ENCODE measurements around the gene TBC1D14.
A peak's percentile ranks its signal among the peaks of the same experiment; 100 is the strongest.

The TBC1D14 gene

DNA sequence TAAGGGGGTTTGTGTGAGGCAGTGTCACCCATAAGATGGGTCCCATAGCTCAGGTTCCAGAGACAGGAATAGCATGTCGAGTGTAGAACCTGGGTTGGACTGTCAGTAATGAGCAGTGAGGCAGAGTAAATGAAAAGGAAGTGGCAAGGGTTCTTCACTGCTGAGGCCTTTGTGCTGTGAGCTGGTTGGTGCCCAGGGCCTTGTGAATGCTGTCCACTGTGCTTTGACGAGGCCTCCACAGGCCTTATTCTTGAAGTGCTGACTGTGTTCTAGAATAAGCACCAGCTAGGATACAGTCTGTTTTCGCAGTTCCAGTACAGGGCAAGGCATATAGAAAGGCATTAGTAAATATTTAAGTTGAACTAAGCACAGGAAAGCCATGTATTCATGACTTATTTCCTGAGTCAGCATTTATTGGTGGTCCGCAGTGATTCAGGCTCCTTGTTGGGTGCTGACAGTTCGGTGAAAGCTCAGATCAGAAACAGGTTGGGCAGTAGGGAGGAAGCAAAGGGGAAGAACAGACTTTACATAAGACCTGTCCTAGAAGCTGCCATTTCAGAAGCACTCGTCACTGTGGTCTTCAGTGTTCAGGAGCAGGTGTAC lies 107.9 kb downstream of the TBC1D14 start:
- Mint-ChIP-seq H3K27ac (no peak overlapping the region), H3K36me3 (ENCODE audit: low read depth) (peaks cover 56% of the 10 kb centered on the region), H3K4me1 (no peaks in the 10 kb centered on the region), H3K9me3 (no peaks in the 10 kb centered on the region), H3K27me3 (ENCODE audit: low read depth) (peaks cover 3% of the 10 kb centered on the region), H3K4me3 (no peak overlapping the region)
- TF ChIP-seq, protein P1, sequence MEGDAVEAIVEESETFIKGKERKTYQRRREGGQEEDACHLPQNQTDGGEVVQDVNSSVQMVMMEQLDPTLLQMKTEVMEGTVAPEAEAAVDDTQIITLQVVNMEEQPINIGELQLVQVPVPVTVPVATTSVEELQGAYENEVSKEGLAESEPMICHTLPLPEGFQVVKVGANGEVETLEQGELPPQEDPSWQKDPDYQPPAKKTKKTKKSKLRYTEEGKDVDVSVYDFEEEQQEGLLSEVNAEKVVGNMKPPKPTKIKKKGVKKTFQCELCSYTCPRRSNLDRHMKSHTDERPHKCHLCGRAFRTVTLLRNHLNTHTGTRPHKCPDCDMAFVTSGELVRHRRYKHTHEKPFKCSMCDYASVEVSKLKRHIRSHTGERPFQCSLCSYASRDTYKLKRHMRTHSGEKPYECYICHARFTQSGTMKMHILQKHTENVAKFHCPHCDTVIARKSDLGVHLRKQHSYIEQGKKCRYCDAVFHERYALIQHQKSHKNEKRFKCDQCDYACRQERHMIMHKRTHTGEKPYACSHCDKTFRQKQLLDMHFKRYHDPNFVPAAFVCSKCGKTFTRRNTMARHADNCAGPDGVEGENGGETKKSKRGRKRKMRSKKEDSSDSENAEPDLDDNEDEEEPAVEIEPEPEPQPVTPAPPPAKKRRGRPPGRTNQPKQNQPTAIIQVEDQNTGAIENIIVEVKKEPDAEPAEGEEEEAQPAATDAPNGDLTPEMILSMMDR (IDR thresholded peaks at IDR 0.05; ENCODE audit: unreplicated experiment in 3 of 3), result no peak

DNA sequence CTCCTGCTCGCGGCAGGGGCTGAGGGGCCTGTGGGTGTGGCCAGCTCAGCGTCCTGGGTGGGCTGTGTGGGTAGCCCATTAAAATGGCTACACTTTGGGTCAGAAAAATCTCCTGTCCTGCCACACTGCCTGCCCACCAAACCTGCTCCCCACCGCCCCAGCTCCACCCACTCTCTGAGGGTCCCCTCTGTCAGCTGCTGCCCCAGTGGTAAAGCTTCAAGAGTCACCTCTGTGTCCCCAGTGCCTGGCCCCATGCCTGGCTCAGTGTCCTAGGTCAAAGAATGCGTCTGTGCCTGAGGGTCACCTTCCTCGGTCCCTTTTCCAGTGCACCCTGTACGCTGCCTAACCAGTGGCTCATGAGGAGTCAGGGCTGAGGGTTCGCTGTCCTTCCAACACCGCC lies 108.7 kb downstream of the TBC1D14 start:
- Mint-ChIP-seq H3K27me3 (ENCODE audit: low read depth) (peaks cover 3% of the 10 kb centered on the region), H3K9me3 (no peaks in the 10 kb centered on the region), H3K27ac (no peak overlapping the region), H3K4me1 (no peaks in the 10 kb centered on the region), H3K36me3 (ENCODE audit: low read depth) (peaks cover 53% of the 10 kb centered on the region), H3K4me3 (no peak overlapping the region)
- TF ChIP-seq, protein P1 (IDR thresholded peaks at IDR 0.05; ENCODE audit: unreplicated experiment in 3 of 3), result no peak

DNA sequence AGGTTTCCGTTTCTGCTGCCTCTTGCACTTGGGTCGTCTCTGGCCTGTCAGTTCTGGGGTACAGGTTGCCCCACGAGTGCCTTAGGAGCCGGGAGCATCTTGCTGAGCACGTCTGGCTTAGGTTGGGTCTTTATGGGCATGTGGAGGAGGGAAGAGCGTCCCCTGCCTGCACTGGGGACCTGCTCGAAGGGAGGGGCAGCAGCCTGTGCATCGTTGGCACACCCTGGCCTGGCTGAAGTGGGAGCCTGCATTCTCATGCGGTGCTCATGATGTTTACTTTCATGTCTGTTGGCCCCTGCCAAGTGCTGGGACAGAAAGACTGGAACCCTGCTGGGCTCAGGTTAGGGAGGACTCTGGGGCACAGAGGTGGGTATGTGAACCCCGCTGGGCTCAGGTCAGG lies 109.7 kb downstream of the TBC1D14 start:
- H3K4me1 Mint-ChIP-seq, result no peaks in the 10 kb centered on the region
- H3K4me3 Mint-ChIP-seq, result no peak overlapping the region
- H3K36me3 Mint-ChIP-seq (ENCODE audit: low read depth), result peaks cover 47% of the 10 kb centered on the region
- TF ChIP-seq, protein P1 (IDR thresholded peaks at IDR 0.05; ENCODE audit: unreplicated experiment in 3 of 3), result no peak
- H3K27me3 Mint-ChIP-seq (ENCODE audit: low read depth), result peaks cover 3% of the 10 kb centered on the region
- no peak overlapping the region for H3K27ac Mint-ChIP-seq
- no peaks in the 10 kb centered on the region for H3K9me3 Mint-ChIP-seq

DNA sequence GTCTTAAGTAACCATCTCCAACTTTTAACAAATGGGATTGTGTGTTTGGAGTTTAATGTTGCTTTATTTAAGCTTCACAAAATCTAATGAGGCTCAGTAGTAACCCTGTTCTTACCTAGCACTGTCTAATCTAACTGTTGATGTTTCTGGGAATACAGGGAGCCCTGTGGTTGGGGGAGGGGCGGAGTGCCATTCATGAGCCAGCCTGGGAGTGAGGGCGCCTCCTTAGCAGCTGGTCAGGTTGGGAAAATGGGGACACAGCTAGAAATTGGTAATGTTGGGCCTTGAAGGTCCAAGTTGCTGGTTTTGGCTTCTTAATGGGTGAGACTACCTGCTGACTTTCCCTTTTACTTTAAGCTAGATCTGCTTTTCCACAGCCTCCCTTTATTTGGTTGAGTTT lies 110.7 kb downstream of the TBC1D14 start:
- H3K4me1 Mint-ChIP-seq, result no peaks in the 10 kb centered on the region
- H3K27me3 Mint-ChIP-seq (ENCODE audit: low read depth), result peaks cover 3% of the 10 kb centered on the region
- no peak overlapping the region for H3K4me3 Mint-ChIP-seq
- TF ChIP-seq, protein P1 (IDR thresholded peaks at IDR 0.05; ENCODE audit: unreplicated experiment in 3 of 3), result no peak
- H3K9me3 Mint-ChIP-seq, result no peaks in the 10 kb centered on the region
- peaks cover 37% of the 10 kb centered on the region for H3K36me3 Mint-ChIP-seq (ENCODE audit: low read depth)
- H3K27ac Mint-ChIP-seq, result peak overlapping the region in 1 of 3 experiments; percentile 68

DNA sequence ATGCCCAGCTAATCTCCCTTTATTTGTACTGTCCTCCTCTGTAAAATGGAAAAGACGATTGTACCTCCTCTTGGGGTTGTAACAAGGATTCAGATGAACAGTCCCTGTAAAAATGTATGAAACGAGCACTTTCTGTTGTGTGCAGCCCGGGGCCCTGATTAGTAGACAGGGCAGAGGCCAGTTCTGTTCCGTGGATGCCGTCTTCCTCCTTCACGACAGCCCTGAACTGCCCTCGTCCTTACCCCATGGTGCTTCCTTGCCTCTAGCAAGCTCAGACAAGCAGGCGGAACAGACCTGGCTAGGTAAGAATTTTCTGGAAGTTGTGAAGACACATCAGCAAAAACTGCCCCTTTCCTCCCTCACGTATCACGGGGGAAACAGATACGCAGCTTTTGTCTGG lies 111.2 kb downstream of the TBC1D14 start:
- H3K4me3 Mint-ChIP-seq, result no peak overlapping the region
- peaks cover 3% of the 10 kb centered on the region for H3K27me3 Mint-ChIP-seq (ENCODE audit: low read depth)
- peak overlapping the region in 1 of 3 experiments; percentile 68 for H3K27ac Mint-ChIP-seq
- H3K4me1 Mint-ChIP-seq, result no peaks in the 10 kb centered on the region
- peaks cover 36% of the 10 kb centered on the region for H3K36me3 Mint-ChIP-seq (ENCODE audit: low read depth)
- H3K9me3 Mint-ChIP-seq, result no peaks in the 10 kb centered on the region
- TF ChIP-seq, protein P1 (IDR thresholded peaks at IDR 0.05; ENCODE audit: unreplicated experiment in 3 of 3), result no peak

DNA sequence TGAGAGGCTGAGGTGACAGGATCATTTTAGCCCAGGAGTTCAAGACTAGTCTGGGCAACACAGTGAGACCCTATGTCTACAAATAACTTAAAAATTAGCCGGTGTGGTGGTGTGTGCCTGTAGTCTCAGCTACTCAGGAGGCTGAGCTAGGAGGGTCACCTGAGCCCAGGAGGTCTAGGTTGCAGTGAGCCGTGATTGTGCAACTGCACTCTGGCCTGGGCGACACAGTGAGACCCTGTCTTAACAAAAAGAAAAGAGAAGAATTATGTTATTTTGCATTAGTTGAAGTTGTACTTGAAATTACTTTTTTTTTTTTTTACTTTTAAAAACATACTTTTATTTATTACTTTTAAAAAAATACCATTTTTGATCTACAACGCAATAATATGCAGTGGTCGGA lies 111.7 kb downstream of the TBC1D14 start:
- Mint-ChIP-seq H3K36me3 (ENCODE audit: low read depth) (peaks cover 41% of the 10 kb centered on the region), H3K4me3 (no peak overlapping the region), H3K4me1 (no peaks in the 10 kb centered on the region), H3K9me3 (no peaks in the 10 kb centered on the region), H3K27ac (no peak overlapping the region), H3K27me3 (ENCODE audit: low read depth) (peaks cover 3% of the 10 kb centered on the region)
- TF ChIP-seq, protein P1 (IDR thresholded peaks at IDR 0.05; ENCODE audit: unreplicated experiment in 3 of 3), result no peak
